GM12874 (cell line): ENCODE results near the gene SCFD2.

Experiments used
- TF ChIP-seq, protein P1 (sequence below): IDR thresholded peaks from 2 replicates; pipeline ENCODE4 v1.5.1; 2011; ENCODE audit warnings: low read depth, mild to moderate bottlenecking, control low read depth, low read length, moderate library complexity; ENCODE audit not compliant: insufficient read depth

Gene SCFD2

DNA sequence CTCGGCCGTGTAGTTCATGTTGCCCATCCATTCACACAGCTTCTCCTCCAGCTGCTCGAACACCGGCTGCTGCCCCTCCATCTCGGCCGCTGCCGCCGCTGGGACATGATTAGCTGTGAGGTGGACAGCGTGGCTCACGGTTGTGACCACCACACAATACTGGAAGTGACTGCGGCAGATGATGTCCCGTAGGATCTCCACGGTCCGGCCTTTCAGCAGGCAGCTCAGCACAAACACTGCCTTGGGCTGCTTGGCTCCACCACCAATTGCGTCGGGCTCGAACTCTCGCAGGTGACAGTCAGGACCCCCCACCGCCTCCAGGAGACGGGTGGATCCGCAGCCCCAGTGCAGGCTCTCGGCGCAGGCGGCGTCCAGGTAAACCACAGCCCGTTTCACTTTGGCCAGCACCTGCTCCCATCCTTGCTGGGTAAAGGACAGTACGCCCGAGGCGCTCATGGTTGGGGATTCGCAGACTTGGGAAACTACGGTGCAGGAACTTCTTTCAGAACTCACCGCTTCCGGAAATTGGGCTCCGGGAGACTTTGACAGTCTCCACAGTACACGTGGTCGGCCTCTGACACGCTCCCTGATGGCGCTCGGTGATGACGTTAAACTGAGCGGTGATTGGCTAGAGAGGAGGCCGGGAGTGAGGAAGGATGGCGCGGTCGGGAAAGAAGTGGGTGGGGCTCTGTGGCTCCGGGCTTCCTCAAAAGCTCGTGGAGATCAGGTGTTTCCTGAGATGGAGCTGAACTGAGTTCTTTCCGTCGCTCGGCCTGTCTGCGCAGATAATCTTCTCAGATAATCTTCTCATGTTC is at the start of gene SCFD2:
TSS of gene SCFD2 (minus strand) at position 576 of the 815 bp plus-strand sequence.
- TF ChIP-seq, protein P1, sequence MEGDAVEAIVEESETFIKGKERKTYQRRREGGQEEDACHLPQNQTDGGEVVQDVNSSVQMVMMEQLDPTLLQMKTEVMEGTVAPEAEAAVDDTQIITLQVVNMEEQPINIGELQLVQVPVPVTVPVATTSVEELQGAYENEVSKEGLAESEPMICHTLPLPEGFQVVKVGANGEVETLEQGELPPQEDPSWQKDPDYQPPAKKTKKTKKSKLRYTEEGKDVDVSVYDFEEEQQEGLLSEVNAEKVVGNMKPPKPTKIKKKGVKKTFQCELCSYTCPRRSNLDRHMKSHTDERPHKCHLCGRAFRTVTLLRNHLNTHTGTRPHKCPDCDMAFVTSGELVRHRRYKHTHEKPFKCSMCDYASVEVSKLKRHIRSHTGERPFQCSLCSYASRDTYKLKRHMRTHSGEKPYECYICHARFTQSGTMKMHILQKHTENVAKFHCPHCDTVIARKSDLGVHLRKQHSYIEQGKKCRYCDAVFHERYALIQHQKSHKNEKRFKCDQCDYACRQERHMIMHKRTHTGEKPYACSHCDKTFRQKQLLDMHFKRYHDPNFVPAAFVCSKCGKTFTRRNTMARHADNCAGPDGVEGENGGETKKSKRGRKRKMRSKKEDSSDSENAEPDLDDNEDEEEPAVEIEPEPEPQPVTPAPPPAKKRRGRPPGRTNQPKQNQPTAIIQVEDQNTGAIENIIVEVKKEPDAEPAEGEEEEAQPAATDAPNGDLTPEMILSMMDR: no peak

GRCh38 chr4:53380221-53380620 is 14.4 kb upstream of the SCFD2 start:
- TF ChIP-seq, protein P1: no peak

DNA sequence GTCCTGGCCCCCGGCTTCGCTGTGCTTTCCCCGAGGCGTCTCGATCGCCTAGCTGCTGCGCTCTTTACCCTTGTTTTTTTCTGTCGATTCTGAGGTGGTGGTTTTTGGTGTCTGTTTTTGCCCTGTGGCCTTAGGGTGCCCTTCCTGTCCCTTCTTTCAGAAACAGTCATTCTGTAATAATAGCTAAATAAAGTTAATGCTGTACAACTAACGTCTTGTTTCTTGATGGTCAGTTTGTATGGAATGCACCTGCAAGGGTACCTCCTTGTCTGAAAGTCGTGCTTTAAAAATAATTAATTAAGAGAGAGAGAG is 12.3 kb upstream of the SCFD2 start:
- TF ChIP-seq, protein P1: no peak

GRCh38 chr4:53377319-53378170 is 11.7 kb upstream of the SCFD2 start, which contains the start of gene FIP1L1:
Gene FIP1L1, plus strand, starts transcription at chr4:53377641. Its CDS starts 198 bp downstream, at chr4:53377839.
- TF ChIP-seq, protein P1: no peak

- TF ChIP-seq, protein P1: no peak
These were observed 11.0 kb upstream of the SCFD2 start for GRCh38 chr4:53376900-53377299.

DNA sequence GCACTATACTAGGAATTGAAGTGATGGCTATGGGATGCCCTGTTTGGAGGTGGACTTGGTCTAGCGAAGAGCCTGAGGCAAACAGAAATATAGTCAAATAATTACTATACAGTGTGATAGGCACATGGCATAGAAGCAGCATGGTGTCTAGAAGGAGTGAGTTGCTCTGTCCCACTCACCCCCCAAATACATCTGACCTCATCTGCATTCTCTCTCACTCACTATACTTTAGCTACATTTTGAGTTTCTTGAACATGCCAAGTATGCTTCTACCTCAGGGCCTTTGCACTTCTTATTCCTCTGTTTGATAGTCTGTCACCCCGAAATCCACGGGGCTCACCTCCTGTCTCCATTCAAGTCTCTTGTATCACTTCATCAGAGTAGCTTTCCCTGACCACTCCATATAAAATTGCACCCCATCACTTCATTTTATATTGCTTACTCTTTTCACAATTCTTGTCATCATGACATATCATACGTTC is 9.0 kb upstream of the SCFD2 start:
- TF ChIP-seq, protein P1: no peak

DNA sequence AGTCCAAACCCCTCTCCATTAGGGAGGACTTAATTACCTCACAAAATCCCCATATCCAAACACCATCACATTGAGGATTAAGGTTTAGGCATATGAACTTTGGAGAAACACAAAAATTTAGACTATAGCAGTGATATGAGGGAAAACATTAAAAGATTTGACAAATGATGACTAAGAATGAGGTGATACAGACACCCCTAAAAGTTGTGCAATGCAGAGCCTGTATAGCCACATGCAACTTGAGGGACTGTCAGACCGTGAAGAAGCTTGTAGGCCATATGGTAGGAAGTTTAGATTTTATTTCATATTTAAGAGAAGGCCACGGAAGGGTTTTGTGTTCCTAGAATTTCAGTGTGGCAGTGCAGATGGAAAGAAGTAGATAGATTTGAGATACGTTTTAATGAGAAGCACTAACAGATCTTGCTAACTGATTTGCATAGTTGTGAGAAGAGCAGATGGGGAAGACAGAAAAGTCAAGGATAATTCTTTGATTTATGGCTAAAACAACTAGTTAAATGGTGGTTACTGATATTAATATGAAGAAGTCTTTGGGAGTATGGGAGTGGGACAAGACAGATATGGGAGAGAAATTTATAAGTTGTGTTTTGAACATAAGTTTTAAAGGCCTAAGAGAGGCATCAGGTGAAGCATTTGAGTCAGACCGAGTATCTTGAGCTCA is 6.1 kb upstream of the SCFD2 start:
- TF ChIP-seq, protein P1: no peak
